Measurements from ENCODE around the gene COL4A3. TPM values are rescaled to one million over a fixed set of nuclear protein-coding genes. Genes with fewer than 3 reads are reported as not detected.
"Not testable (repeated sequence)": the region's sequence is repeated elsewhere in the genome, so short reads cannot be mapped to it uniquely, and the experiment has no call there.

The COL4A3 gene
- total RNA-seq, 2 experiments from 2014 or later: not detected

DNA sequence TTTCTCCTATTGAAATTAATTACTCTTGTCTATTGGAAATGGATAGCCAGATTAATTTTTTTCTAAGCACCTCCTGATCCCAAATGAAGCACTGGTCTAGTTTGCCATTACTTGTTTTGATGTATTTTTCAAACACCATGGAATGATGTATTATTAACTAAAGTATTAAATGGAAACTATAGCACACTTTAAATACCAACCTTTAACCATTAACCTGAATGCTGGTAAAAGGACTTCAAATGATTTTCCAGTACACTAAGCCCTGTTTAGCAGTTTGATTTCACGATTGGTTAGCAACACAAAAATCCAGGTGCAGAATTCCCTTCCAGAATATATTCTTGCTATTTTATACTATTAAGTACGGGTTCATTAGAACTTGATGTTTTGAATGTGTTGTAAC is 37.3 kb downstream of the COL4A3 start:
- no peaks in the 10 kb centered on the region for H3K9me3 Mint-ChIP-seq
- H3K4me1 Mint-ChIP-seq: no peaks in the 10 kb centered on the region
- H3K27ac Mint-ChIP-seq: no peak overlapping the region
- ChIA-PET POLR2A (no interaction called here), CTCF (no interaction called here)
- H3K27me3 Mint-ChIP-seq: peaks cover 5% of the 10 kb centered on the region
- H3K4me3 Mint-ChIP-seq: no peak overlapping the region
- H3K36me3 Mint-ChIP-seq (ENCODE audit: low read depth): no peaks in the 10 kb centered on the region
- no peak for DNase-seq

DNA sequence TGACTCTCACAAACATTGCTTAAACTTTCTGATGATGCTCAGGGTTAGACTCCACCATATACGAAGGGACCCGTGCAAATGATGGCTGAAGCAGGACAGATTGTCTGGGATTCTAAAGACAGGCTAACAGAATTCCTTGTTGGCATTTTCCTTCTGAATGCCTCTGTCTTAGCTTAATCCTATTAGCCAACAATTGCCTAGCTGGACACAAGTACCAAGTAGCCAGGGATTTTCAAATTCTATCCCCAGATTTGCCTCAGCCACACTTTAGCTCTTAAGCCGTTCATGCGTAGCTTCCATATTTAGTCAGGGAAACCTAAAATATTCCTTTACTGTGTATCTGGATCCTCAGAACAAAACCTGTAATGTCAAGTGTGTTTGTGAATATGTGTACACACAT is 40.0 kb downstream of the COL4A3 start:
- no peaks in the 10 kb centered on the region for H3K9me3 Mint-ChIP-seq
- no peak overlapping the region for H3K4me3 Mint-ChIP-seq
- POLR2A ChIA-PET: no interaction called here
- no peak for DNase-seq
- no peaks in the 10 kb centered on the region for H3K36me3 Mint-ChIP-seq (ENCODE audit: low read depth)
- peaks cover 3% of the 10 kb centered on the region for H3K27me3 Mint-ChIP-seq
- H3K4me1 Mint-ChIP-seq: no peaks in the 10 kb centered on the region
- CTCF ChIA-PET: no interaction called here
- H3K27ac Mint-ChIP-seq: no peak overlapping the region

DNA sequence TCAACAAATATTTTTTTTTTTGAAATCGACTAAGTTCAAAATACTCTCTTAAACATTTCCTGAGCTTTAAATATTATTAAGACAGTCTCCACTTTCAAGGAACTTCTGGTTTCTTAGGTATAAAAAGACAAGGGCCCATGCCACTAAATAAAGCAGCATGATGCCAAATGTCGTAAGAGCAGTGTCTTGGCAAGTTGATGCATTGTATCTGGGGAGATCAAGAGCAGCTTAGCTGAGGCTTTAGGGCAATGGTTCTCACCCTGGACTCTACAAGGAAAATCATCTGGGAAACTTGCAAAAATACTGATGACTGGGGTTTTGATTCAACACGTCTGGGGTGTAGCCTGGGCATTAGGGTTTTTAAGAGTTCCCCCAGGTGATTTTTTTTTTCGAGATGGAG is 41.3 kb downstream of the COL4A3 start:
- Mint-ChIP-seq H3K9me3 (no peaks in the 10 kb centered on the region), H3K36me3 (ENCODE audit: low read depth) (no peaks in the 10 kb centered on the region), H3K4me1 (no peaks in the 10 kb centered on the region), H3K27me3 (peaks cover 3% of the 10 kb centered on the region), H3K27ac (no peak overlapping the region), H3K4me3 (no peak overlapping the region)
- no peak for DNase-seq
- ChIA-PET CTCF (no interaction called here), POLR2A (no interaction called here)

DNA sequence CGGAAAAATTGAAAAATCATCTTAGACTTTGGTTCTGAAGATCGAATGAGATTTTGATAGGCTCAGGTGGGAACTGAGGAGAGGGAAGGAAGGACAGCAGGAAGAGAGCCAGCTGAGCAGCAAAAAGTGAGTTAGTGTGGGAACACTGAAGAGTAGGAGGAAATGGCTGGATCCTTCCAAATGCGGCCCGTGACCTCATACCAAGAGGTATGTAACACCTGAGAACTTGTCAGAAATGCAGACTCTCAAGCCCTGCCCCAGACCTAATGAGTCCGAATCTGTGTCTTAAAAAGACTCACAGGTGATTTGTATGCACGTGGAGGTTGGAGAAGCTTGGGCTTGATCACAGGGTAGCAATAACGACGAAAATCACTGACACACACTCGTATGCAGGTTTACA is 42.0 kb downstream of the COL4A3 start:
- no peak for DNase-seq
- H3K27ac Mint-ChIP-seq: no peak overlapping the region
- no peaks in the 10 kb centered on the region for H3K36me3 Mint-ChIP-seq (ENCODE audit: low read depth)
- no peak overlapping the region for H3K4me3 Mint-ChIP-seq
- ChIA-PET CTCF (no interaction called here), POLR2A (no interaction called here)
- peaks cover 3% of the 10 kb centered on the region for H3K27me3 Mint-ChIP-seq
- no peaks in the 10 kb centered on the region for H3K4me1 Mint-ChIP-seq
- H3K9me3 Mint-ChIP-seq: no peaks in the 10 kb centered on the region

DNA sequence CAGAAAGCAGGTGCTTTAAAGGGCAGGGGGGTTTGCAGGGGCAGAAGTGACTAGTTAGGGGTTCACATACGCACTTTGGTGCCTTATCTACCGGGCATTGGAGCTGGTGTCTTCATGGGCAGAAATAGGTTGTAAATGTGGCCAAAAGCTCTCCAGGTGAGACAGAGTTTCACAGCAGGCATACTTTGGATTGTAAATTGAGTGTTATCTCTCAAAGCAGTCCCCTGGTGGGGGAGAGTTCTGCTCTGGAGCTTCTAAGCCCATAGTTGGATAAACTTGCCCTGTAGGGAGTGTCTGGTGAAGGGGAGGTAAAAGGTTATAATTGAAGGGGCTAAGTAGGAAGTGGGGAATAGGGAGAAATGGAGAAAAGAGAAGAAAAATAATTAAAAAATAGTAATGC is 43.1 kb downstream of the COL4A3 start:
- POLR2A ChIA-PET: no interaction called here
- Mint-ChIP-seq H3K36me3 (ENCODE audit: low read depth) (no peaks in the 10 kb centered on the region), H3K27me3 (peaks cover 3% of the 10 kb centered on the region), H3K27ac (no peak overlapping the region), H3K4me1 (no peaks in the 10 kb centered on the region), H3K9me3 (no peaks in the 10 kb centered on the region), H3K4me3 (no peak overlapping the region)
- no peak for DNase-seq
- CTCF ChIA-PET: no interaction called here

DNA sequence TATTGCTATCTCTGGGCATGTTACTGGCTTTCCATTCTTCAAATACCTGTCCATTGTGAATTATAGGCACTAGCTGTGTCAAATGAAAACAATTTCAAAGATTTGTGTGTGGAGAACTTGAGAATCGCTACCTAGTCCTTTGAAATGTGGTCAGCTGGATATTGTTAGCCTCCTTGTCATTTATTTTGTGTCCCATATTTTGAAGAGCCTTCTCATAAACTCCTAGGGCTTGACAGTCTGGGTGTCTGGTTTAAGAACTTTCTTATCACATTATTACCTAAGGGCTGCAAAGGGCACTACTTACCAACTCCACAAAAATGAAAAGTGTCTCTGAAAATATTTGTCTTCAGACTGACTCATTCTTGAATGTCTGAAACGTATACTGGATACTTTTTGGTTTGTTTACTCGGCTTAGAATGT is 50.2 kb downstream of the COL4A3 start:
- Mint-ChIP-seq H3K4me1 (no peaks in the 10 kb centered on the region), H3K36me3 (ENCODE audit: low read depth) (no peaks in the 10 kb centered on the region), H3K9me3 (no peaks in the 10 kb centered on the region), H3K27ac (no peak overlapping the region), H3K27me3 (no peaks in the 10 kb centered on the region), H3K4me3 (no peak overlapping the region)
- no peak for DNase-seq
- POLR2A ChIA-PET: no interaction called here
- CTCF ChIA-PET: no interaction called here

DNA sequence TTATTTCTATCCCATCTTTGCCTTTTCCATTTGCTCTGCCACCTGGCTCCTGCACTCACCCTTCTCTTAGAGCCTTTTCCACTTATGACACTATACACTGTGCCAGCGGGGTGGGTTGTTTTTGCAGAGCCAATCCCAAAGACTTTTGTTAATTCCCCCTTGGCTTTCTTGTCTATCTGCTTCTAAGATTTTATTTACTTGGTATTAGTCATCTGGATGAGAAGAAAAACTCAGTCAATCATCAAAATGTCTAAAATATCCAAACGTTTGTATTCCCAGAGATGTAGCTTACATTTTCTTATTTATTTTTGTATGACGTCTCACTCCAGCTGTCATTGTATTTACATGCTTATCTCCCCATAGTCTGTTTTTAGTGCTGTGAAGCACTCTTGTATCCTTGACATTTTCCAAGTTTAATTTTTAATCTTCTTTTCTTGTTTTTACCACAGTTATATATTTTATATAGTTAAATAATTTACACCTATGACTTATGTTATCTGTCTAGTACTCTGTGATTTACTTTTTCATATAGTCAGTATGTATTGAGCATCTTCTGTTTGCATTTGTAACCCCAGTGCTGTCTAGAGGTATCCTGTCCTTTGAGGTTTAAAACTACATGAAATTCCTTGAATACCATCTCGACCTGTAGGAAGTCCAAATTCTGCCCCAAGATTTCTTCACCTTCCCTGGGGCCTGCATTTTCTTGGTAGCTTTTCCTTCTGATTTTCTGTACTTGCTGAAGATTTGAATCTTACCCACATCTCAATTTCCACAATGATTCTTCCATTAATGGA is 55.1 kb downstream of the COL4A3 start:
- no peaks in the 10 kb centered on the region for H3K27me3 Mint-ChIP-seq
- DNase-seq: no peak
- no peak overlapping the region for H3K27ac Mint-ChIP-seq
- ChIA-PET POLR2A (no interaction called here), CTCF (no interaction called here)
- no peaks in the 10 kb centered on the region for H3K9me3 Mint-ChIP-seq
- H3K4me3 Mint-ChIP-seq: no peak overlapping the region
- H3K36me3 Mint-ChIP-seq (ENCODE audit: low read depth): no peaks in the 10 kb centered on the region
- no peaks in the 10 kb centered on the region for H3K4me1 Mint-ChIP-seq

DNA sequence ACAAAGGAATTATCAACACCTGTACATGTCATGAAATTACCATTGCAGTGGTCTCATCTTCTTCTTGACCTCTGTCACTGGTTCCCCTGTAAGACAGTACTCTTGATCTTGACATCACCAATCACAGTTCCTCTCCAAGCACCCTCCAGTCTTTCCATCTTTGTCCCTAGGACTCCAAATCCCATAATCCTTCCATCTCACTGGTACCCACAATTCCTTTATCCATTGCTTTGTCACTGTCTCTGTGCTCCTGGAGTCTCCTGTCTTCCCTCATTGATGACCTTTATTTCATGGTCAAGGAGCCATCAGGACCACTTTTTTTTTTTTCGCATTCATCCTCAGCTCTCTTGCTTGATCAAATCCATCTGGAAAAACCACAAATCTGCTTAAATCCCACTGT is 56.7 kb downstream of the COL4A3 start:
- H3K36me3 Mint-ChIP-seq (ENCODE audit: low read depth): no peaks in the 10 kb centered on the region
- H3K27ac Mint-ChIP-seq: no peak overlapping the region
- no peak for DNase-seq
- POLR2A ChIA-PET: no interaction called here
- H3K4me3 Mint-ChIP-seq: no peak overlapping the region
- H3K9me3 Mint-ChIP-seq: no peaks in the 10 kb centered on the region
- CTCF ChIA-PET: no interaction called here
- H3K27me3 Mint-ChIP-seq: no peaks in the 10 kb centered on the region
- H3K4me1 Mint-ChIP-seq: no peaks in the 10 kb centered on the region

DNA sequence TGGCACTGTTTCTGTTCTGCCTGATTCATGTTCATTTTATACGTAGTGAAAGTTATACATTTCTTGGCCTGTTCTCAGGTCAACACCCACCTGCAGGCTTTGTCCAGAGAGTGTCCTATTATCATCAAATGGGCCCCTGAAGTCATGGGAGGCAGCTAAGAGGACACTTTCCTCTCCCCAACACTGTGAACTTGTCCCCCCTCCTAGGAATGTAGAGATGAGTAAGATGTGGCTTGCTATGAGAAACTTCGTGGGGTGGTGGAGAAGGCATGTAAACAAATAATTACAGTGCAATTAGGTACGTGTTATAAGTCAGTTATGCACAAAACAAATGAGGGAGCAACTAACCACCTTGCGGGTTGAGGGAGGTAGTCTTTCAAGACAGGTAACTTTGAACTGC is 57.9 kb downstream of the COL4A3 start:
- Mint-ChIP-seq H3K4me3 (no peak overlapping the region), H3K27me3 (no peaks in the 10 kb centered on the region), H3K27ac (no peak overlapping the region), H3K4me1 (no peaks in the 10 kb centered on the region), H3K9me3 (no peaks in the 10 kb centered on the region), H3K36me3 (ENCODE audit: low read depth) (no peaks in the 10 kb centered on the region)
- ChIA-PET CTCF (no interaction called here), POLR2A (no interaction called here)
- DNase-seq: no peak

DNA sequence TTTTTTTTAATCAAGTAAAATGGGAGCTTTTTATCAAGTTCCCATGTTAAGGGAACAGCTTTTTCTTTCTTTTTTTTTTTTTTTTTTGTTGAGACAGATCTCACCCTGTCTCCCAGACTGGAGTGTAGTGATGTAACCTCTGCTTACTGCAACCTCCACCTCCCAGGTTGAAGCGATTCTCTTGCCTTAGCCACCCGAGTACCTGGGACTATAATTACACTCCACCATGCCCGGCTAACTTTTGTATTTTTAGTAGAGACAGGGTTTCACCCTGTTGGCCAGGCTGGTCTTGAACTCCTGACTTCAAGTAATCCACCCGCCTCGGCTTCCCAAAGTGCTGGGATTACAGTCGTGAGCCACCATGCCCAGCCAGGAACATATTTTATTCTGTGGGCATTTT is 61.2 kb downstream of the COL4A3 start:
- CTCF ChIA-PET: not testable (repeated sequence)

DNA sequence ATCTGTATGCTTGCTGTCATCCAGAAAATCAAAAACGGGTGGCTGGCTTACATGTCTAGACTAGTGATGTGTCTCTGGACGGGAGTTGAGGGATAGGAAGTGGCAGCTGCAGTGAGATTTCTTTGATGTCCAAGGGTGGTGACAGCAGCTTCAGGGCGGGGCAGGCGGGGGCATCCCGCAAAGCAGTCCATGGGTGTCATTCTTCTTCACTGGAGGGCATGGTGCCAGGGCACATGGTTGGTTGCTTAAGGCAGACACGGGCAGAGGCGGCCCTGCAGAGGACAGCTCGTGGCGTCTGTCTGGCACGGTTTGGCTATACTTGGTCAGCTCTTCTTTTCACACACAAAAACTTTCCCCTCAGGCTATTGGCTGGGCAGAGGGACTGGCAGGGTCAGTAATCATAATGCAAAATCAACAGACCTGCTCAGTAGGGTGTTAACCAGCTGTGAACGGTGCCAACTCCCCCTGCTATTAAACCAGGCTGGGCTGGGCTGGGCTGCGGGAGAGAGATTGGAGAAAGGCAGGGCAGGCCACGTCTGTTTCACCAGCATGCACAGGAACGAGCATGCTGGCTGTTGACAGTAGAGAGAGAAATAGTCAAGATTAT is 63.7 kb downstream of the COL4A3 start:
- Mint-ChIP-seq H3K27ac (no peak overlapping the region), H3K36me3 (ENCODE audit: low read depth) (no peaks in the 10 kb centered on the region), H3K9me3 (no peaks in the 10 kb centered on the region), H3K4me1 (no peaks in the 10 kb centered on the region), H3K27me3 (peaks cover 4% of the 10 kb centered on the region), H3K4me3 (no peak overlapping the region)
- ChIA-PET POLR2A (no interaction called here), CTCF (no interaction called here)
- no peak for DNase-seq

More for the DNA sequence above, 61.2 kb downstream of the COL4A3 start:
- H3K27me3 Mint-ChIP-seq; H3K36me3 Mint-ChIP-seq (ENCODE audit: low read depth); H3K4me3 Mint-ChIP-seq; H3K27ac Mint-ChIP-seq; POLR2A ChIA-PET; H3K4me1 Mint-ChIP-seq; DNase-seq; H3K9me3 Mint-ChIP-seq: not testable (repeated sequence)

DNA sequence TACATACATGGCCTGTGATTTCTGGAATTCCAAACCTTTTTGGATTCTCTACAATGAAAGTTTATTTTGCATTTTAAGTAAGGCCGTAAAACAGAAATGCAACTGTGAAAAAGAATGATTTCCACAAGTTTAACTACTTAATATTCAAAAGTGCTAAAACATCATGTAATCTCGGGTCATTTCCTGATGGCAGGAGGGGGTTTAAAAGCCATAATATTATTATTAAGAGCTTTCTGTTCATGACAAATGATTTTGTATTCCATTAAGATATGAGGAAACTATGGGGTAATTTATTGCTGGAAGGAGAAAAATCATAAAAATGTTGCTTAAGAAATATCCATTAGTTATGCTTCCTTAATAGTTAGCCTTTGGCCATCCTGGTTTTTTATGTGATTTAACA is 65.7 kb downstream of the COL4A3 start:
- ChIA-PET POLR2A (no interaction called here), CTCF (no interaction called here)

DNA sequence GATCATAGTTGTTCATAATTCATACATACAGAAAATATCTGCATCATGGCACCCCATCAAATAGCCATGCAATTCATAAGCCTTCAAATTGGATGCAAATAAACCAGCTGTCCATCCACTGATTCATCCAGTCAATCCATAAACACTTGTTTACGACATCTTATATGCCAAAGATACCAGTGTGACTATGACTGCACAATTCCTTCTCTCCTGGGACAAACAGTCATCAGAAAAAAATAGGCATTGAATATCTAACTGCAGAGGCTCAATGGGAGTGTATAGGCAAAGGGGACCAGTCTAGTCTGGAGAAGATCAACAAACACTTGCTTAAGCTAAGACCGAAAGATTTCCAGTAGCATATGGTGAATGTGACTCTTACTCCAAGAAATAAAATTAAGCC is 70.0 kb downstream of the COL4A3 start:
- H3K4me3 Mint-ChIP-seq: no peak overlapping the region
- CTCF ChIA-PET: interaction anchor here (1.0 kb wide), 1 partner anchor 13 kb away, joined by 3 read pairs; no protein-coding TSS in a partner anchor

More for the DNA sequence above, 65.7 kb downstream of the COL4A3 start:
- Mint-ChIP-seq H3K9me3 (no peaks in the 10 kb centered on the region), H3K4me3 (no peak overlapping the region), H3K27ac (no peak overlapping the region), H3K4me1 (no peaks in the 10 kb centered on the region), H3K36me3 (ENCODE audit: low read depth) (no peaks in the 10 kb centered on the region), H3K27me3 (peaks cover 11% of the 10 kb centered on the region)
- DNase-seq: no peak

DNA sequence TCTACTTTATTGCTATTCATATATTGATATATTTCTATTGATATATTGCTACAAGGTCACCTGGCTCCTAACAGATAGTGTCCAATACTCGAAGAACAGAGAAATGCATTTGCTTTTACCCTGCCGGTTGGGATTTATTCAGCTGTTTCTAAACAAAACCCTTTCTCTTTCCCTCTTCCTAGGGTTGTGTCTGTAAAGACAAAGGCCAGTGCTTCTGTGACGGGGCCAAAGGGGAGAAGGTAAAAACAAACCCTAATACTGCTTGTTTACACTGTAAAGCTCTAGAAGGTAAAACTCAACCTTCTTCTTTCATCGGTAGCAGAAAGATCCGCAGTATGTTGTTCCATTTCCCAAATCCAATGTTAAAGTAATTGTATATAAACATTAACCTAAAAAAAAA is 73.4 kb downstream of the COL4A3 start:
- no peak for DNase-seq
- Mint-ChIP-seq H3K36me3 (ENCODE audit: low read depth) (no peaks in the 10 kb centered on the region), H3K4me3 (no peak overlapping the region), H3K9me3 (no peaks in the 10 kb centered on the region), H3K27ac (no peak overlapping the region), H3K27me3 (peaks cover 10% of the 10 kb centered on the region), H3K4me1 (no peaks in the 10 kb centered on the region)
- CTCF ChIA-PET: interaction anchor here (1.0 to 1.5 kb wide), 2 partner anchors 13 to 107 kb away, joined by 3 to 4 read pairs; no protein-coding TSS in a partner anchor
- POLR2A ChIA-PET: no interaction called here

More for the DNA sequence above, 70.0 kb downstream of the COL4A3 start:
- no peak for DNase-seq
- Mint-ChIP-seq H3K27ac (no peak overlapping the region), H3K36me3 (ENCODE audit: low read depth) (no peaks in the 10 kb centered on the region), H3K4me1 (no peaks in the 10 kb centered on the region), H3K9me3 (no peaks in the 10 kb centered on the region), H3K27me3 (peaks cover 11% of the 10 kb centered on the region)
- POLR2A ChIA-PET: no interaction called here

Data from activated CD4-positive, alpha-beta T cell treated with anti-CD3 and anti-CD28 coated beads, Interleukin-2, amount 10 ng/mL, durations not matched to agents 7 days and 5 days (primary cell).